ENCODE measurements around the gene KAT6B. TPM values are rescaled to one million over a fixed set of nuclear protein-coding genes. Genes with fewer than 3 reads are reported as not detected.

The KAT6B gene
- polyA plus RNA-seq, 1 donor from 2014 or later = 11.5 TPM

GRCh38 chr10:74842301-74842954 lies 16.0 kb downstream of the KAT6B start:
- Histone ChIP-seq H3K9me3 (ENCODE audit: low read length) (no peaks in the 10 kb centered on the region), H3K9me2 (ENCODE audit: insufficient read depth, low read length) (no peaks in the 10 kb centered on the region), H2AFZ (ENCODE audit: low read depth, low read length) (no peak overlapping the region), H3K27me3 (ENCODE audit: insufficient read depth, low read depth, low read length) (no peaks in the 10 kb centered on the region), H3K36me3 (ENCODE audit: insufficient read depth, low read length) (peaks cover 10% of the 10 kb centered on the region), H3K9ac (ENCODE audit: low read length) (no peak overlapping the region), H3K4me3 (ENCODE audit: low read length) (no peak overlapping the region), H3K27ac (ENCODE audit: low read length) (no peak overlapping the region), H3K4me2 (ENCODE audit: low read length) (no peak overlapping the region), H3F3A (ENCODE audit: insufficient read depth, low read length, poor library complexity, severe bottlenecking) (no peaks in the 10 kb centered on the region), H4K20me1 (ENCODE audit: insufficient read depth) (no peaks in the 10 kb centered on the region), H3K79me2 (replicated peaks; ENCODE audit: insufficient read depth, low read length) (peaks cover 73% of the 10 kb centered on the region)
- TF ChIP-seq EZH2 (IDR thresholded peaks at IDR 0.05; ENCODE audit: borderline replicate concordance, insufficient read depth, low read length, poor library complexity, severe bottlenecking) (no peak), SMC3 (conservative IDR thresholded peaks at IDR 0.05; ENCODE audit: poor library complexity) (no peak), EP300 (conservative IDR thresholded peaks at IDR 0.05; ENCODE audit: poor library complexity, severe bottlenecking) (no peak), CTCF (IDR thresholded peaks at IDR 0.05; ENCODE audit: poor library complexity, severe bottlenecking) (no peak), RAD21 (conservative IDR thresholded peaks at IDR 0.05) (no peak), MXI1 (conservative IDR thresholded peaks at IDR 0.05; ENCODE audit: poor library complexity, severe bottlenecking) (no peak), POLR2AphosphoS5 (IDR thresholded peaks at IDR 0.05) (no peak), TAF1 (IDR thresholded peaks at IDR 0.05; ENCODE audit: low read depth) (no peak)

GRCh38 chr10:74846958-74847357 lies 20.6 kb downstream of the KAT6B start:
- H3K9me2 ChIP-seq (ENCODE audit: insufficient read depth, low read length) = no peaks in the 10 kb centered on the region
- TF ChIP-seq SMC3 (conservative IDR thresholded peaks at IDR 0.05; ENCODE audit: poor library complexity) = no peak
- TF ChIP-seq TAF1 (IDR thresholded peaks at IDR 0.05; ENCODE audit: low read depth) = no peak
- TF ChIP-seq EP300 (conservative IDR thresholded peaks at IDR 0.05; ENCODE audit: poor library complexity, severe bottlenecking) = no peak
- no peak for TF ChIP-seq EZH2 (IDR thresholded peaks at IDR 0.05; ENCODE audit: borderline replicate concordance, insufficient read depth, low read length, poor library complexity, severe bottlenecking)
- TF ChIP-seq REST (IDR thresholded peaks at IDR 0.05; ENCODE audit: borderline replicate concordance) = no peak
- no peak for TF ChIP-seq MXI1 (conservative IDR thresholded peaks at IDR 0.05; ENCODE audit: poor library complexity, severe bottlenecking)
- no peak for TF ChIP-seq CTCF (IDR thresholded peaks at IDR 0.05; ENCODE audit: poor library complexity, severe bottlenecking)
- no peak for TF ChIP-seq POLR2AphosphoS5 (IDR thresholded peaks at IDR 0.05)
- TF ChIP-seq RAD21 (conservative IDR thresholded peaks at IDR 0.05) = no peak
- peaks cover 67% of the 10 kb centered on the region for H3K79me2 ChIP-seq (replicated peaks; ENCODE audit: insufficient read depth, low read length)
- H3K9ac ChIP-seq (ENCODE audit: low read length) = no peak overlapping the region
- no peak overlapping the region for H3K4me2 ChIP-seq (ENCODE audit: low read length)
- H3K27me3 ChIP-seq (ENCODE audit: insufficient read depth, low read depth, low read length) = no peaks in the 10 kb centered on the region
- no peaks in the 10 kb centered on the region for H4K20me1 ChIP-seq (ENCODE audit: insufficient read depth)
- H2AFZ ChIP-seq (ENCODE audit: low read depth, low read length) = no peak overlapping the region
- H3K9me3 ChIP-seq (ENCODE audit: low read length) = no peaks in the 10 kb centered on the region
- H3K4me3 ChIP-seq (ENCODE audit: low read length) = no peak overlapping the region
- no peak overlapping the region for H3K27ac ChIP-seq (ENCODE audit: low read length)
- peaks cover 9% of the 10 kb centered on the region for H3K36me3 ChIP-seq (ENCODE audit: insufficient read depth, low read length)
- H3F3A ChIP-seq (ENCODE audit: insufficient read depth, low read length, poor library complexity, severe bottlenecking) = no peaks in the 10 kb centered on the region
